Thyroid gland (tissue), 4 donors: Measurements from ENCODE around the gene CYP46A1. TPM values are rescaled to one million over a fixed set of nuclear protein-coding genes. Genes with fewer than 3 reads are reported as not detected.

Experiments
- DNase-seq, 2 donors: peaks; one replicate each; pipeline ENCODE4 v3.0.0-alpha.2; 2019
- H3K27ac ChIP-seq, 3 donors: fragments of 200-600 bp; sonication (generic); 1 replicate in 2 of 3; 2 replicates in 1 of 3; pipeline ENCODE4 v1.5.1; 2016 to 2019; ENCODE audit warnings: mild to moderate bottlenecking in 1 of 3, moderate library complexity in 1 of 3
- H3K27me3 ChIP-seq: fragments of 200-600 bp; sonication (generic); one replicate; pipeline ENCODE4 v1.5.1; 2019
- H3K36me3 ChIP-seq, 2 donors: fragments of 200-600 bp; sonication (generic); one replicate each; pipeline ENCODE4 v1.5.1; 2016 to 2019
- H3K4me1 ChIP-seq, 2 donors: fragments of 200-600 bp; sonication (generic); one replicate each; pipeline ENCODE4 v1.5.1; 2017 to 2019
- H3K4me3 ChIP-seq, 3 donors: fragments of 200-600 bp; sonication (generic); replicated peaks in 1 of 3; 1 replicate in 2 of 3; 2 replicates in 1 of 3; pipeline ENCODE4 v1.5.1; 2016; ENCODE audit warnings: mild to moderate bottlenecking in 1 of 3
- H3K9me3 ChIP-seq: fragments of 200-600 bp; sonication (generic); one replicate; pipeline ENCODE4 v1.5.1; 2017
- CTCF ChIP-seq, 6 experiments: fragments of 200-600 bp in 3 of 6; fragments of 450-650 bp in 3 of 6; sonication (generic) in 3 of 6; IDR thresholded peaks; one replicate each; pipeline ENCODE4 v1.5.1; 2016 to 2019; ENCODE audit warnings: antibody characterized with exemption in 6 of 6, mild to moderate bottlenecking in 2 of 6, inconsistent platforms in 1 of 6, moderate library complexity in 1 of 6
- POLR2A ChIP-seq, 2 donors: fragments of 450-650 bp; IDR thresholded peaks; one replicate each; pipeline ENCODE4 v1.6.1; 2017; ENCODE audit warnings: antibody characterized with exemption in 2 of 2, mild to moderate bottlenecking in 2 of 2, moderate library complexity in 1 of 2
- WGBS, 2 donors: methylation state at CpG; one replicate each; pipeline ENCODE4 v1.1.5; 2017; 5-methylcytosine and 5-hydroxymethylcytosine counted together
- intact Hi-C: fragments of 100-400 bp; cut with DNase I; formaldehyde crosslinking; loops from one replicate; pipeline ENCODE4 v1.15.1; 2023
- total RNA-seq, 4 donors: library from RNA; depleted of rRNA; stranded (reverse); fragments of >200 nt; gene quantifications; one replicate each; pipeline ENCODE4 v1.2.3, GENCODE V29; 2016

The CYP46A1 gene
- total RNA-seq, 4 donors from 2014 or later: 0.54 to 5.2 (median 1.5) TPM

- no peak for DNase-seq
- TF ChIP-seq POLR2A (IDR thresholded peaks at IDR 0.05): no peak
- no peak for TF ChIP-seq CTCF (IDR thresholded peaks at IDR 0.05)
- Histone ChIP-seq H3K27me3 (no peaks in the 10 kb centered on the region), H3K36me3 (no peaks in the 10 kb centered on the region), H3K9me3 (no peaks in the 10 kb centered on the region), H3K27ac (no peak overlapping the region), H3K4me3 (no peak overlapping the region), H3K4me1 (no peaks in the 10 kb centered on the region)
- intact Hi-C loops: no loop called here
- WGBS, 2 donors: 64 to 65% methylated on average over 2 of the region's 2 CpGs
Measured at GRCh38 chr14:99667045-99667444, 17.1 kb upstream of the CYP46A1 start.

- WGBS, 2 donors: 92 to 97% methylated on average over 6 to 9 of the region's 9 CpGs
- no peak for DNase-seq
- no peak for TF ChIP-seq POLR2A (IDR thresholded peaks at IDR 0.05)
- TF ChIP-seq CTCF (IDR thresholded peaks at IDR 0.05): no peak
- no peaks in the 10 kb centered on the region for H3K4me1 ChIP-seq
- no peaks in the 10 kb centered on the region for H3K9me3 ChIP-seq
- no peaks in the 10 kb centered on the region for H3K36me3 ChIP-seq
- no peaks in the 10 kb centered on the region for H3K27me3 ChIP-seq
- H3K27ac ChIP-seq: no peak overlapping the region
- intact Hi-C loops: no loop called here
- no peak overlapping the region for H3K4me3 ChIP-seq
Measured at GRCh38 chr14:99667821-99668220, 16.3 kb upstream of the CYP46A1 start.

- Histone ChIP-seq H3K9me3 (no peaks in the 10 kb centered on the region), H3K27ac (no peak overlapping the region), H3K4me3 (no peak overlapping the region), H3K27me3 (no peaks in the 10 kb centered on the region), H3K36me3 (no peaks in the 10 kb centered on the region), H3K4me1 (no peaks in the 10 kb centered on the region)
- DNase-seq: no peak
- WGBS, 2 donors: 84 to 88% methylated on average over 22 to 27 of the region's 27 CpGs
- intact Hi-C loops: no loop called here
- TF ChIP-seq CTCF (IDR thresholded peaks at IDR 0.05): no peak
- no peak for TF ChIP-seq POLR2A (IDR thresholded peaks at IDR 0.05)
Measured at GRCh38 chr14:99668307-99669295, 15.5 kb upstream of the CYP46A1 start.

GRCh38 chr14:99670361-99671234 is 13.5 kb upstream of the CYP46A1 start:
- WGBS, 2 donors: 76 to 87% methylated on average over 14 of the region's 14 CpGs
- no peak for DNase-seq
- intact Hi-C loops: no loop called here
- no peak overlapping the region for H3K4me3 ChIP-seq
- peaks cover 3% of the 10 kb centered on the region for H3K27me3 ChIP-seq
- H3K9me3 ChIP-seq: no peaks in the 10 kb centered on the region
- no peaks in the 10 kb centered on the region for H3K4me1 ChIP-seq
- no peaks in the 10 kb centered on the region for H3K36me3 ChIP-seq
- H3K27ac ChIP-seq: no peak overlapping the region
- TF ChIP-seq POLR2A (IDR thresholded peaks at IDR 0.05) (no peak), CTCF (IDR thresholded peaks at IDR 0.05) (no peak)
